H1 (cell line): ENCODE results near the gene MYLK. TPM values are rescaled to one million over a fixed set of nuclear protein-coding genes. Genes with fewer than 3 reads are reported as not detected.

Experiments used
- CTCF ChIA-PET: fragments of 300-600 bp; sonication (Branson Sonifier 250); formaldehyde crosslinking; loops from one replicate; lab custom pipeline; 2021; ENCODE audit not compliant: partially characterized antibody; lab: Charles Lee
- POLR2A ChIA-PET: fragments of 300-600 bp; sonication (Branson Sonifier 250); formaldehyde crosslinking; loops from one replicate; lab custom pipeline; 2021; ENCODE audit warnings: inconsistent platforms; ENCODE audit not compliant: partially characterized antibody; lab: Charles Lee
- DNase-seq, 2 experiments: peaks; one replicate each; pipeline versions ENCODE4 v3.0.0 to v3.0.0-alpha.2; 2010 to 2022; ENCODE audit warnings: low spot score in 2 of 2, low read depth in 1 of 2, mixed read lengths in 1 of 2
- FAIRE-seq: peaks from 2 replicates; lab custom pipeline; 2011; peaks lifted over from hg19 to GRCh38; lab: Jason Lieb, UNC
- H2AFZ ChIP-seq: 2 replicates; pipeline ENCODE4 v1.8.1; 2012; ENCODE audit warnings: low read length, inconsistent platforms
- H2AK5ac ChIP-seq: 2 replicates; pipeline ENCODE4 v1.6.1; 2013; ENCODE audit warnings: low read depth, low read length
- H2BK120ac ChIP-seq: replicated peaks from 2 replicates; pipeline ENCODE3; 2013; ENCODE audit warnings: low read depth, low read length, inconsistent platforms
- H2BK12ac ChIP-seq: 2 replicates; pipeline ENCODE4 v1.6.1; 2013; ENCODE audit warnings: low read depth, low read length
- H2BK15ac ChIP-seq: 2 replicates; pipeline ENCODE4 v1.6.1; 2013; ENCODE audit warnings: low read length
- H2BK20ac ChIP-seq: 2 replicates; pipeline ENCODE4 v1.6.1; 2013; ENCODE audit warnings: low read length
- H2BK5ac ChIP-seq: 2 replicates; pipeline ENCODE4 v1.6.1; 2013; ENCODE audit warnings: low read depth, low read length
- H3K14ac ChIP-seq: 2 replicates; pipeline ENCODE4 v1.6.1; 2013; ENCODE audit warnings: inconsistent platforms; ENCODE audit not compliant: insufficient read length
- H3K18ac ChIP-seq: 2 replicates; pipeline ENCODE4 v1.6.1; 2013; ENCODE audit warnings: low read length; ENCODE audit errors: extremely low read depth
- H3K23ac ChIP-seq: 2 replicates; pipeline ENCODE4 v1.6.1; 2013; ENCODE audit warnings: inconsistent platforms; ENCODE audit not compliant: insufficient read length
- H3K23me2 ChIP-seq: 2 replicates; pipeline ENCODE4 v1.6.1; 2013; ENCODE audit warnings: low read depth, low read length
- H3K27ac ChIP-seq: 2 replicates; pipeline ENCODE4 v1.6.1; 2011; ENCODE audit warnings: low read depth, low read length, inconsistent platforms
- H3K27me3 ChIP-seq, 4 experiments: replicated peaks in 1 of 4; 1 replicate in 1 of 4; 2 replicates in 3 of 4; pipeline versions ENCODE4 v1.6.1 to v1.8.1; 2011 to 2013; ENCODE audit warnings: low read length in 3 of 4, mild to moderate bottlenecking in 3 of 4, inconsistent platforms in 2 of 4, mixed read lengths in 2 of 4, moderate library complexity in 1 of 4; ENCODE audit not compliant: control insufficient read depth in 3 of 4, insufficient read depth in 3 of 4; ENCODE audit errors: extremely low read depth in 1 of 4
- H3K36me3 ChIP-seq, 4 experiments: 2 replicates each; pipeline versions ENCODE4 v1.6.1 to v1.8.1; 2011 to 2013; ENCODE audit warnings: mild to moderate bottlenecking in 4 of 4, low read length in 3 of 4, moderate library complexity in 2 of 4, control low read depth in 1 of 4, inconsistent platforms in 1 of 4; ENCODE audit not compliant: insufficient read depth in 4 of 4, control insufficient read depth in 2 of 4
- H3K4ac ChIP-seq: replicated peaks from 2 replicates; pipeline ENCODE3; 2013; ENCODE audit warnings: low read length, low read depth, mixed read lengths, inconsistent platforms; ENCODE audit not compliant: insufficient read length
- H3K4me1 ChIP-seq, 4 experiments: replicated peaks in 1 of 4; 1 replicate in 1 of 4; 2 replicates in 3 of 4; pipeline versions ENCODE4 v1.6.1 to v1.8.1; 2011 to 2013; ENCODE audit warnings: low read length in 3 of 4, inconsistent platforms in 2 of 4, mixed read lengths in 1 of 4; ENCODE audit not compliant: insufficient read depth in 4 of 4, control insufficient read depth in 3 of 4
- H3K4me2 ChIP-seq, 2 experiments: 2 replicates each; pipeline versions ENCODE4 v1.6.1 to v1.8.1; 2011 to 2013; ENCODE audit warnings: low read depth in 2 of 2, low read length in 2 of 2, control low read depth in 1 of 2, inconsistent platforms in 1 of 2, mild to moderate bottlenecking in 1 of 2; ENCODE audit not compliant: insufficient read depth in 1 of 2
- H3K4me3 ChIP-seq, 4 experiments: fragments of 200-600, 300-600 bp in 1 of 4; sonication (generic), shearing (Covaris generic), sonication (Bioruptor Twin) in 1 of 4; 2 replicates each; pipeline versions ENCODE4 v1.5.1 to v1.8.1; 2011 to 2016; ENCODE audit warnings: low read length in 4 of 4, low read depth in 3 of 4, control low read depth in 2 of 4, inconsistent platforms in 2 of 4, mild to moderate bottlenecking in 2 of 4, mixed read lengths in 1 of 4, moderate library complexity in 1 of 4; ENCODE audit not compliant: insufficient read depth in 2 of 4; ENCODE audit errors: extremely low read depth in 1 of 4
- H3K56ac ChIP-seq: replicated peaks from 2 replicates; pipeline ENCODE3; 2013; ENCODE audit warnings: low read depth, mild to moderate bottlenecking, mixed read lengths, low read length, inconsistent platforms; ENCODE audit not compliant: insufficient read length
- H3K79me1 ChIP-seq: 2 replicates; pipeline ENCODE4 v1.6.1; 2013; ENCODE audit warnings: low read depth, low read length, control low read depth
- H3K79me2 ChIP-seq, 2 experiments: 2 replicates each; pipeline versions ENCODE4 v1.6.1 to v1.8.1; 2012 to 2013; ENCODE audit warnings: low read length in 2 of 2, mild to moderate bottlenecking in 2 of 2, inconsistent platforms in 1 of 2; ENCODE audit not compliant: insufficient read depth in 2 of 2, control insufficient read depth in 1 of 2
- H3K9ac ChIP-seq, 4 experiments: replicated peaks in 1 of 4; 1 replicate in 1 of 4; 2 replicates in 3 of 4; pipeline versions ENCODE4 v1.6.1 to v1.8.1; 2011 to 2013; ENCODE audit warnings: low read depth in 3 of 4, low read length in 3 of 4, control low read depth in 2 of 4, mild to moderate bottlenecking in 2 of 4, moderate library complexity in 2 of 4, inconsistent platforms in 1 of 4; ENCODE audit errors: extremely low read depth in 1 of 4
- H3K9me3 ChIP-seq, 2 experiments: 2 replicates each; pipeline versions ENCODE4 v1.6.1 to v1.8.1; 2012 to 2013; ENCODE audit warnings: mild to moderate bottlenecking in 2 of 2, moderate library complexity in 2 of 2, control low read depth in 1 of 2, inconsistent platforms in 1 of 2, low read depth in 1 of 2, low read length in 1 of 2, mixed read lengths in 1 of 2; ENCODE audit not compliant: insufficient read depth in 2 of 2
- H4K20me1 ChIP-seq, 2 experiments: replicated peaks in 1 of 2; 2 replicates each; pipeline versions ENCODE3 to v1.8.1; 2011 to 2013; ENCODE audit warnings: inconsistent platforms in 2 of 2, low read length in 2 of 2, mild to moderate bottlenecking in 1 of 2; ENCODE audit not compliant: insufficient read depth in 2 of 2, control insufficient read depth in 1 of 2
- H4K5ac ChIP-seq: 2 replicates; pipeline ENCODE4 v1.6.1; 2013; ENCODE audit warnings: low read length, low read depth, mixed read lengths, inconsistent platforms; ENCODE audit not compliant: insufficient read length
- H4K8ac ChIP-seq: 2 replicates; pipeline ENCODE4 v1.8.0; 2013; ENCODE audit warnings: mild to moderate bottlenecking, moderate library complexity, low read length, inconsistent platforms; ENCODE audit not compliant: insufficient read depth; ENCODE audit errors: extremely low read depth
- H4K91ac ChIP-seq: replicated peaks from 2 replicates; pipeline ENCODE3; 2013; ENCODE audit warnings: low read length, mixed read lengths, inconsistent platforms; ENCODE audit not compliant: insufficient read length
- WGBS, 2 experiments: shearing (Covaris generic) in 1 of 2; methylation state at CpG; one replicate each; pipeline versions ENCODE4 v1.1.6 to v1.1.7; 2013 to 2015; ENCODE audit warnings: low lambda C conversion rate in 2 of 2, mixed read lengths in 2 of 2, inconsistent platforms in 1 of 2, low coverage in 1 of 2, missing lambda C conversion rate in 1 of 2; ENCODE audit not compliant: insufficient replicate concordance in 2 of 2, insufficient coverage in 1 of 2, insufficient read length in 1 of 2; ENCODE audit errors: extremely low coverage in 1 of 2, missing lambda C conversion rate in 1 of 2; 5-methylcytosine and 5-hydroxymethylcytosine counted together
- polyA plus RNA-seq, 7 experiments: library from polyadenylated mRNA; depleted of rRNA in 3 of 7; stranded (reverse) in 5 of 7; unstranded in 2 of 7; fragments of >200 nt in 5 of 7; fragments of 200-250 nt in 2 of 7; gene quantifications; 1 replicate in 5 of 7; 2 replicates in 1 of 7; 4 replicates in 1 of 7; pipeline versions ENCODE4 v1.2.1 to v1.2.3, GENCODE V29; 2011 to 2013; ENCODE audit warnings: missing spikeins in 2 of 7, mixed read lengths in 2 of 7
- total RNA-seq: library from RNA; stranded (reverse); fragmentation: NEBNext Ultra II Directional; extraction: Animal tissue kit (Norgen Biotek cat#: 25700); gene quantifications from 2 replicates; pipeline ENCODE4 v1.2.1, GENCODE V29; 2021

MYLK gene
- total and polyA plus RNA-seq, 2 of the 8 experiments (the other 6 are each of a cell fraction or from before 2014, with no cell fraction given), result 11.6 to 21.3 TPM

DNA sequence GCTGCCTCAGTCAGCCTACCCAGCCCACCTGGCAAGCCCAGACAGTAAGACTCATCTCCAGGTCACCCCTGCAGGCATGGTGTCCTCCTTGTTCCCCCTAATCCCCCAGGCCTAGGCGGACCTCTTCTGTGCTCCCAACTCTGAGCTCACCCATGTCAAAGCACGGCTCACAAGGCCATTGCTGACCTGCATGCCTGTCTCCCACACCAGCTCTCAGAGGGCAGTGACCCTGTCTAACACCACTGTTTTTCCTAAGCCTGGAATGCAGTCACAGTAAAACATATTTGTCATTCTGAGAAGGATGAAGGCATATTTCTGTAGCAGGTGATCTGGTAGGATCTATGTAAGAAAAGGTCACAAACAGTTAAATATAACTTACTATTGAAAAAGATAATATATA lies 189.0 kb downstream of the MYLK start:
- Histone ChIP-seq H3K9ac (0 out of 7 replicates have a peak overlapping the region, but pooled peaks of 1 of the 4 experiments have one; percentile 31), H4K91ac (no peak overlapping the region), H2BK120ac (no peak overlapping the region), H2BK20ac (no peak overlapping the region), H3K14ac (no peak overlapping the region), H3K23ac (no peak overlapping the region), H2BK12ac (no peak overlapping the region), H3K4me1 (peaks cover 0 to 7% (median 2%) of the 10 kb centered on the region in 4 experiments; a peak in 3 of 7 replicates), H3K9me3 (no peaks in the 10 kb centered on the region), H2BK5ac (no peak overlapping the region), H3K79me2 (no peaks in the 10 kb centered on the region), H3K4me2 (no peak overlapping the region), H3K79me1 (no peaks in the 10 kb centered on the region; the same call in 1 of the 2 replicates), H4K20me1 (no peaks in the 10 kb centered on the region), H3K27ac (no peak overlapping the region), H3K27me3 (no peaks in the 10 kb centered on the region; a peak in 1 of 7 replicates), H4K5ac (no peak overlapping the region), H3K23me2 (no peaks in the 10 kb centered on the region), H2AK5ac (no peak overlapping the region), H3K56ac (no peak overlapping the region), H3K4ac (no peak overlapping the region), H3K4me3 (no peak overlapping the region), H2AFZ (no peak overlapping the region), H4K8ac (no peak overlapping the region), H2BK15ac (no peak overlapping the region), H3K18ac (no peak overlapping the region), H3K36me3 (peaks cover 0 to 3% (median 0%) of the 10 kb centered on the region in 4 experiments; a peak in 1 of 8 replicates)
- 82% methylated on average over 2 of the region's 2 CpGs; no CpG with 5 or more reads in 1 of the 2 experiments for WGBS, 2 experiments
- no peak for DNase-seq
- CTCF ChIA-PET, result interaction anchor here (0.7 to 51.6 kb wide), 12 partner anchors 9 to 494 kb away, joined by 3 to 1463 read pairs (median 4); no protein-coding TSS in a partner anchor
- POLR2A ChIA-PET, result interaction anchor here (0.8 to 1.8 kb wide), 2 partner anchors 11 to 12 kb away, joined by 3 to 4 read pairs; no protein-coding TSS in a partner anchor
- FAIRE-seq, result no peak
